Stomach smooth muscle (tissue), 2 donors: ENCODE data around the gene UBR7.
"Not testable (repeated sequence)": the region's sequence is repeated elsewhere in the genome, so short reads cannot be mapped to it uniquely, and the experiment has no call there.

Experiments
- H3K27ac ChIP-seq: one replicate; pipeline ENCODE4 v1.7.0; 2013; ENCODE audit warnings: mild to moderate bottlenecking, low read length, inconsistent platforms
- H3K27me3 ChIP-seq, 2 donors: one replicate each; pipeline ENCODE4 v1.7.0; 2013; ENCODE audit warnings: low read length in 2 of 2; ENCODE audit not compliant: insufficient read depth in 2 of 2, control insufficient read depth in 1 of 2
- H3K36me3 ChIP-seq, 2 donors: one replicate each; pipeline ENCODE4 v1.7.0; 2013; ENCODE audit warnings: low read length in 2 of 2; ENCODE audit not compliant: control insufficient read depth in 2 of 2, insufficient read depth in 2 of 2
- H3K4me1 ChIP-seq: one replicate; pipeline ENCODE4 v1.7.0; 2013; ENCODE audit warnings: low read length; ENCODE audit not compliant: control insufficient read depth, insufficient read depth
- H3K4me3 ChIP-seq, 2 donors: one replicate each; pipeline ENCODE4 v1.7.0; 2013; ENCODE audit warnings: low read length in 2 of 2
- H3K9ac ChIP-seq, 2 donors: one replicate each; pipeline ENCODE4 v1.7.0; 2013; ENCODE audit warnings: low read length in 2 of 2, mild to moderate bottlenecking in 1 of 2
- H3K9me3 ChIP-seq, 2 donors: one replicate each; pipeline ENCODE4 v1.7.0; 2013; ENCODE audit warnings: low read length in 2 of 2; ENCODE audit not compliant: control insufficient read depth in 2 of 2
- donor health status: healthy.
- donor health status: Pancreatic carcinoma.

UBR7 gene, protein sequence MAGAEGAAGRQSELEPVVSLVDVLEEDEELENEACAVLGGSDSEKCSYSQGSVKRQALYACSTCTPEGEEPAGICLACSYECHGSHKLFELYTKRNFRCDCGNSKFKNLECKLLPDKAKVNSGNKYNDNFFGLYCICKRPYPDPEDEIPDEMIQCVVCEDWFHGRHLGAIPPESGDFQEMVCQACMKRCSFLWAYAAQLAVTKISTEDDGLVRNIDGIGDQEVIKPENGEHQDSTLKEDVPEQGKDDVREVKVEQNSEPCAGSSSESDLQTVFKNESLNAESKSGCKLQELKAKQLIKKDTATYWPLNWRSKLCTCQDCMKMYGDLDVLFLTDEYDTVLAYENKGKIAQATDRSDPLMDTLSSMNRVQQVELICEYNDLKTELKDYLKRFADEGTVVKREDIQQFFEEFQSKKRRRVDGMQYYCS

GRCh38 chr14:93206793-93207467, at the start of gene UBR7, which contains the start of gene GON7:
Gene UBR7 (plus strand): TSS chr14:93207256. CDS start chr14:93207292, 36 bp downstream.
Gene GON7 (minus strand): TSS chr14:93207065. CDS start chr14:93207037, 28 bp downstream.
- no peaks in the 10 kb centered on the region for H3K27me3 ChIP-seq
- H3K9me3 ChIP-seq: no peaks in the 10 kb centered on the region
- peak within 1 kb of the TSS; percentile 74 for H3K27ac ChIP-seq
- H3K36me3 ChIP-seq: no peaks in the 10 kb centered on the region
- H3K9ac ChIP-seq: peak within 1 kb of the TSS; percentile 82 to 87
- H3K4me1 ChIP-seq: peaks cover 15% of the 10 kb centered on the region
- H3K4me3 ChIP-seq: peak within 1 kb of the TSS; percentile 94 to 96

DNA sequence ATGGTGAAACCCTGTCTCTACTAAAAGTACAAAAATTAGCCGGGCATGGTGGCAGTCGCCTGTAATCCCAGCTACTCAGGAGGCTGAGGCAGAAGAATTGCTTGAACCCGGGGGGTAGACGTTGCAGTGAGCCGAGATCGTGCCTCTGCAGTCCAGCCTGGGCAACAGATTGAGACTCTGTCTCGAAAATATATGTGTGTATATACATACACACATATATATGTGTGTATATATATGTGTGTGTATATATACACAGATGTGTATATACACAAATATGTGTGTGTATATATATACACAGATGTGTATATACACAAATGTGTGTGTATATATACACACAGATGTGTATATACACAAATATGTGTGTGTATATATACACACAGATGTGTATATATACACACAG, 48.7 kb upstream of the UBR7 start:
- not testable (repeated sequence) for H3K4me3 ChIP-seq, H3K27me3 ChIP-seq, H3K9ac ChIP-seq, H3K27ac ChIP-seq, H3K36me3 ChIP-seq, H3K9me3 ChIP-seq, H3K4me1 ChIP-seq

- H3K9me3 ChIP-seq, H3K27ac ChIP-seq, H3K36me3 ChIP-seq, H3K4me1 ChIP-seq, H3K9ac ChIP-seq, H3K27me3 ChIP-seq, H3K4me3 ChIP-seq: not testable (repeated sequence)
These were observed 47.3 kb upstream of the UBR7 start for GRCh38 chr14:93159625-93160352.

- H3K4me3 ChIP-seq: no peak overlapping the region
- no peaks in the 10 kb centered on the region for H3K27me3 ChIP-seq
- no peaks in the 10 kb centered on the region for H3K9me3 ChIP-seq
- no peaks in the 10 kb centered on the region for H3K4me1 ChIP-seq
- H3K36me3 ChIP-seq: no peaks in the 10 kb centered on the region
- H3K9ac ChIP-seq: no peak overlapping the region
- H3K27ac ChIP-seq: no peak overlapping the region
These were observed 46.7 kb upstream of the UBR7 start for GRCh38 chr14:93160353-93160801.

- Histone ChIP-seq H3K9ac (no peak overlapping the region), H3K36me3 (no peaks in the 10 kb centered on the region), H3K9me3 (no peaks in the 10 kb centered on the region), H3K4me1 (no peaks in the 10 kb centered on the region), H3K27ac (no peak overlapping the region), H3K4me3 (no peak overlapping the region), H3K27me3 (no peaks in the 10 kb centered on the region)
These were observed 45.6 kb upstream of the UBR7 start for GRCh38 chr14:93161411-93161940.

- Histone ChIP-seq H3K4me1 (no peaks in the 10 kb centered on the region), H3K9me3 (no peaks in the 10 kb centered on the region), H3K9ac (no peak overlapping the region)
These were observed 43.5 kb upstream of the UBR7 start for GRCh38 chr14:93163564-93163963.

GRCh38 chr14:93165271-93166265, 41.5 kb upstream of the UBR7 start:
- H3K9me3 ChIP-seq, H3K27me3 ChIP-seq, H3K4me3 ChIP-seq, H3K36me3 ChIP-seq, H3K9ac ChIP-seq, H3K27ac ChIP-seq, H3K4me1 ChIP-seq: not testable (repeated sequence)

More at GRCh38 chr14:93163564-93163963, 43.5 kb upstream of the UBR7 start:
- no peaks in the 10 kb centered on the region for H3K36me3 ChIP-seq
- H3K27me3 ChIP-seq: no peaks in the 10 kb centered on the region
- H3K27ac ChIP-seq: no peak overlapping the region
- H3K4me3 ChIP-seq: no peak overlapping the region

- not testable (repeated sequence) for H3K36me3 ChIP-seq, H3K4me3 ChIP-seq
These were observed 38.4 kb upstream of the UBR7 start for GRCh38 chr14:93168610-93169009.

GRCh38 chr14:93169619-93170018, 37.4 kb upstream of the UBR7 start:
- not testable (repeated sequence) for H3K36me3 ChIP-seq, H3K27me3 ChIP-seq, H3K27ac ChIP-seq, H3K9me3 ChIP-seq, H3K4me1 ChIP-seq, H3K4me3 ChIP-seq, H3K9ac ChIP-seq

More at GRCh38 chr14:93168610-93169009, 38.4 kb upstream of the UBR7 start:
- H3K9ac ChIP-seq, H3K9me3 ChIP-seq, H3K4me1 ChIP-seq, H3K27ac ChIP-seq, H3K27me3 ChIP-seq: not testable (repeated sequence)

DNA sequence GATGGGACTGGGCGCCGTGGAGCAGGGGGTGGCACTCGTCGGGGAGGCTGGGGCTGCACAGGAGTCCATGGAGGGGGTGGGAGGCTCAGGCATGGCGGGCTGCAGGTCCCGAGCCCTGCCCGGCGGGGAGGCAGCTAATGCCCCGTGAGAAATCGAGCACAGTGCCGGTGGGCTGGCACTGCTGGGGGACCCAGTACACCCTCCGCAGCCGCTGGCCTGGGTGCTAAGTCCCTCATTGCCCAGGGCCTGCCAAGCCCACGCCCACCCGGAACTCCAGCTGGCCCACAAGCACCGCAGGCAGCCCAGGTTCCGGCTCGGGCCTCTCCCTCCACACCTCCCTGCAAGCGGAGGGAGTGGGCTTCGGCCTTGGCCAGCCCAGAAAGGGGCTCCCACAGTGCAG, 36.9 kb upstream of the UBR7 start:
- not testable (repeated sequence) for H3K4me3 ChIP-seq, H3K36me3 ChIP-seq, H3K27me3 ChIP-seq, H3K9ac ChIP-seq, H3K27ac ChIP-seq, H3K9me3 ChIP-seq, H3K4me1 ChIP-seq
